Head of caudate nucleus (tissue), 42 donors: ENCODE data around the gene POLRMT.
A peak's percentile ranks its signal among the peaks of the same experiment; 100 is the strongest.
"Not testable (repeated sequence)": the region's sequence is repeated elsewhere in the genome, so short reads cannot be mapped to it uniquely, and the experiment has no call there.

Source experiments
- DNase-seq, 42 donors: peaks; one replicate each; pipeline versions ENCODE4 v3.0.0 to v3.0.0-alpha.2; 2020 to 2021; ENCODE audit warnings: mixed read lengths in 7 of 42
- intact Hi-C: fragments of 100-400 bp; cut with DNase I; formaldehyde crosslinking; loops from one replicate; pipeline ENCODE4 v1.15.0; 2022

The POLRMT gene

GRCh38 chr19:618674-619285 lies 14.6 kb downstream of the POLRMT start:
- no peak for DNase-seq
- intact Hi-C loops, result no loop called here

- no peak for DNase-seq
- intact Hi-C loops, result no loop called here
Observed at GRCh38 chr19:618247-618619, 15.1 kb downstream of the POLRMT start.

GRCh38 chr19:617551-618246 lies 15.6 kb downstream of the POLRMT start:
- peak in 1 of 42 donors; percentile 49 for DNase-seq
- intact Hi-C loops, result no loop called here

GRCh38 chr19:616747-617526 lies 16.4 kb downstream of the POLRMT start:
- peak in 10 of 42 donors; percentile 17 to 71 (median 56) for DNase-seq
- intact Hi-C loops, result no loop called here

GRCh38 chr19:616062-616700 lies 17.2 kb downstream of the POLRMT start:
- no peak for DNase-seq
- intact Hi-C loops, result no loop called here

GRCh38 chr19:615619-616018 lies 17.7 kb downstream of the POLRMT start:
- intact Hi-C loops, result no loop called here
- DNase-seq, result peak in 37 of 42 donors; percentile 32 to 85 (median 62)

- DNase-seq, result no peak
- intact Hi-C loops, result no loop called here
Observed at GRCh38 chr19:613732-614567, 19.4 kb downstream of the POLRMT start.

- intact Hi-C loops, result no loop called here
Observed at GRCh38 chr19:612941-613340, 20.4 kb downstream of the POLRMT start.

GRCh38 chr19:611481-611868 lies 21.9 kb downstream of the POLRMT start:
- intact Hi-C loops, result no loop called here
- no peak for DNase-seq

More at GRCh38 chr19:612941-613340, 20.4 kb downstream of the POLRMT start:
- DNase-seq, result no peak

GRCh38 chr19:610801-611480 lies 22.4 kb downstream of the POLRMT start:
- peak in 1 of 42 donors; percentile 55 for DNase-seq
- intact Hi-C loops, result no loop called here

- no peak for DNase-seq
- intact Hi-C loops, result no loop called here
Observed at GRCh38 chr19:610071-610800, 23.1 kb downstream of the POLRMT start.

- peak; percentile 63 to 96 (median 88) for DNase-seq
- intact Hi-C loops, result no loop called here
Observed at GRCh38 chr19:609004-609346, 24.4 kb downstream of the POLRMT start.

- intact Hi-C loops, result no loop called here
- no peak for DNase-seq
Observed at GRCh38 chr19:608155-609003, 25.0 kb downstream of the POLRMT start.

- intact Hi-C loops, result no loop called here
- peak in 32 of 42 donors; percentile 36 to 86 (median 59) for DNase-seq
Observed at GRCh38 chr19:607301-608154, 25.8 kb downstream of the POLRMT start.

GRCh38 chr19:605061-605971 lies 28.0 kb downstream of the POLRMT start:
- DNase-seq, intact Hi-C loops: not testable (repeated sequence)
